Measurements from ENCODE around the gene KIFC1.

GRCh38 chr6:33431880-33432541, 40.4 kb downstream of the KIFC1 start:
- TF ChIP-seq EZH2 (optimal IDR thresholded peaks at IDR 0.05; ENCODE audit: low read depth, low read length) (no peak), CTCF (IDR thresholded peaks at IDR 0.05; ENCODE audit: low read length) (no peak)

Measured in MM.1S (cell line).